ENCODE measurements around the gene MED27.
A peak's percentile ranks its signal among the peaks of the same experiment; 100 is the strongest.

The MED27 gene

GRCh38 chr9:132082188-132082587, 2.5 kb upstream of the MED27 start:
- POLR2A ChIA-PET, result no interaction called here
- CTCF ChIA-PET, result no interaction called here
- H3K4me3 ChIP-seq (ENCODE audit: low read depth, low read length), result no peak overlapping the region
- no peak for TF ChIP-seq CTCF (IDR thresholded peaks at IDR 0.05; ENCODE audit: insufficient read depth, low read length, missing control alignments)
- no peak for DNase-seq (ENCODE audit: low read depth, low spot score)

GRCh38 chr9:132078699-132079356, 839 bp downstream of the MED27 start:
- peak overlapping the region; percentile 78 for H3K4me3 ChIP-seq (ENCODE audit: low read depth, low read length)
- CTCF ChIA-PET, result interaction anchor here (1.4 to 2.2 kb wide), 2 partner anchors 13 to 158 kb away, joined by 3 to 6 read pairs; no protein-coding TSS in a partner anchor
- TF ChIP-seq CTCF (IDR thresholded peaks at IDR 0.05; ENCODE audit: insufficient read depth, low read length, missing control alignments), result no peak
- POLR2A ChIA-PET, result no interaction called here
- DNase-seq (ENCODE audit: low read depth, low spot score), result no peak

DNA sequence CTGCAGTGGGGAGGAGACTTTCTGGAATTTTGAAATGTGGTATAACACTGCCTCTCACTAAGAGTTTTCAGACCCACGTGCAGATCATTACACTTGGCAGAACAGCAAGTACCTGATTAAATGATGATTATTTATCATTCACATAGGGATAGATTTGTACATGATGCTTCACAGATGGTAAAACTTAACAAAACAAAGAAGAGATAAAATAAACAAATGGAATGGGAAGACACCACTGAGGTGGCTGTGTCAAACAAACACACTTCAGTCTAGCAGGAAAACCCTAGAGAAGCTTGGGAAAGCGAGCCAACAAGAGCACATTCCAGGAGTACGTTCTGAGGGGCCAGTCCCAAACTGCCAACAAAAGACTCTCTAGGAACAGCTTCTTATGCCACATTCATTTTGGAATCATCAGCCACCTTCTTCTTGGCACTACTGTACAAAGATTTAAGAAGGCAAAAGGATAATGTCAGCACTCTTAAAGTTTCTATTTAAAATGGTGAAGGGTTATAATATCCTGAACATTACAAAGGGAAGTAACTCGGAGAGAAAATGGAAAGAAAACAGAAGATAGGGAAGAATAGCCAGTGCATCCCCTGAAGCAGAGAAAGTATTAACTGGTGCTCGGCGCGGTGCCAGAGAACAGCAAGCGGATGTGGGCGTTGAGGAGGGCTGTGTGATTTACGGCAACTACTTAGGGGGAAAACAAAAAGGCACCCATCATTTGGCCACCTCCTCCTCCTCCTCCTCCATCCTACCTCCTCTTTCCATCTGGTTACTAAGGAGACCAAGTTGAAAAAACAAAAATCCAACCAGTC, 1.6 kb downstream of the MED27 start:
- peak overlapping the region; percentile 78 for H3K4me3 ChIP-seq (ENCODE audit: low read depth, low read length)
- DNase-seq (ENCODE audit: low read depth, low spot score), result no peak
- ChIA-PET CTCF (interaction anchor here (1.0 to 2.2 kb wide), 4 partner anchors 14 to 159 kb away, joined by 3 to 6 read pairs (median 4); no protein-coding TSS in a partner anchor), POLR2A (no interaction called here)
- TF ChIP-seq CTCF (IDR thresholded peaks at IDR 0.05; ENCODE audit: insufficient read depth, low read length, missing control alignments), result no peak

- no peak overlapping the region for H3K4me3 ChIP-seq (ENCODE audit: low read depth, low read length)
- TF ChIP-seq CTCF (IDR thresholded peaks at IDR 0.05; ENCODE audit: insufficient read depth, low read length, missing control alignments), result no peak
- no peak for DNase-seq (ENCODE audit: low read depth, low spot score)
- ChIA-PET CTCF (no interaction called here), POLR2A (no interaction called here)
Observed at GRCh38 chr9:132075853-132076252, 3.8 kb downstream of the MED27 start.

DNA sequence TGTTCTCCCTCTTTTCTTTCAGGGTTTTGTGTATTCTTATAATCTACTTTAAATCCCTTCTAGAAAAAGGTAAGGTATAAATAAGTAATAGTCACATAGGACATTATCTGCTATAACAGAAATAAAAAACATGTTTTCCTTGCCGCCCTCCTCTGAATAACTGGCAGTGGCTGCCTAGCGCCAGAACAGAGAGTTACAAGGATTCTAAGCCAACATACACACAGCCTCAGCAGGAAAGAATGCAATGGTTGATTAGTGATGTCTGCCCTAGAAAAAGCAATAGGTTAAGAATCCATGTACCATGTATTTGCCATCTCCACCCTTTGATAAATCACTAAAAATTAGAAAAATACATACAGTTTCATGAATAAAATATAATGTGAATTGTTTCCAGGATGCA, 4.9 kb downstream of the MED27 start:
- H3K4me3 ChIP-seq (ENCODE audit: low read depth, low read length), result no peak overlapping the region
- no peak for TF ChIP-seq CTCF (IDR thresholded peaks at IDR 0.05; ENCODE audit: insufficient read depth, low read length, missing control alignments)
- ChIA-PET POLR2A (no interaction called here), CTCF (interaction anchor here (1.4 kb wide), 1 partner anchor 10 kb away, joined by 4 read pairs; no protein-coding TSS in a partner anchor)
- peak; percentile 55 for DNase-seq (ENCODE audit: low read depth, low spot score)

- ChIA-PET CTCF (interaction anchor here (0.9 kb wide), 1 partner anchor 164 kb away, joined by 3 read pairs; no protein-coding TSS in a partner anchor), POLR2A (no interaction called here)
- no peak for DNase-seq (ENCODE audit: low read depth, low spot score)
- TF ChIP-seq CTCF (IDR thresholded peaks at IDR 0.05; ENCODE audit: insufficient read depth, low read length, missing control alignments), result no peak
- H3K4me3 ChIP-seq (ENCODE audit: low read depth, low read length), result no peak overlapping the region
Observed at GRCh38 chr9:132071847-132072507, 7.7 kb downstream of the MED27 start.

Measured in AG04449 (cell line).